NK-92 (cell line): ENCODE results near the gene ZNF628.
"Not testable (repeated sequence)": the region's sequence is repeated elsewhere in the genome, so short reads cannot be mapped to it uniquely, and the experiment has no call there.

Experiments used
- DNase-seq: peaks from one replicate; lab custom pipeline; 2025; ENCODE audit not compliant: unreplicated experiment; lab: John Stamatoyannopoulos, UW

Gene ZNF628

GRCh38 chr19:55476100-55476775 lies at the start of gene ZNF628:
Gene ZNF628, plus strand, starts transcription at chr19:55476617. Its CDS starts 3,294 bp downstream, at chr19:55479911.
- peak; percentile 71 for DNase-seq

DNA sequence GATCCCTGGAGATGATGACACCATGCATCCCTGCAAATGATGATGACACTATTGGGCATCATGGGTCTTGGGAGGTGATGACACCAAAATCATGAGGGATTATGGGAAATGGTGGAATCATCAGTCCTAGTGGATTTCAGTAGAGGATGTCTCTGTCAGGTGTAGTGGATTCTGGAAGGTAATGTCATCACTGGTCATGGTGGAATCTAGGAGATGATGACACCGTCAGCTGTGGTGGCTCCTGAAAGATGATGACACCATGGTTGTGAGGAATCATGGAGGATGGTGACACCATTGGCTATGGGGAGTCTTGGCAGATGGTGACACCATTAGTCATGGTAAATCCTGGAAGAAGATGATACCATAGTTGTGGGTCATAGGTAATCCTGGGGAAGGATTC lies 45.2 kb upstream of the ZNF628 start:
- no peak for DNase-seq

DNA sequence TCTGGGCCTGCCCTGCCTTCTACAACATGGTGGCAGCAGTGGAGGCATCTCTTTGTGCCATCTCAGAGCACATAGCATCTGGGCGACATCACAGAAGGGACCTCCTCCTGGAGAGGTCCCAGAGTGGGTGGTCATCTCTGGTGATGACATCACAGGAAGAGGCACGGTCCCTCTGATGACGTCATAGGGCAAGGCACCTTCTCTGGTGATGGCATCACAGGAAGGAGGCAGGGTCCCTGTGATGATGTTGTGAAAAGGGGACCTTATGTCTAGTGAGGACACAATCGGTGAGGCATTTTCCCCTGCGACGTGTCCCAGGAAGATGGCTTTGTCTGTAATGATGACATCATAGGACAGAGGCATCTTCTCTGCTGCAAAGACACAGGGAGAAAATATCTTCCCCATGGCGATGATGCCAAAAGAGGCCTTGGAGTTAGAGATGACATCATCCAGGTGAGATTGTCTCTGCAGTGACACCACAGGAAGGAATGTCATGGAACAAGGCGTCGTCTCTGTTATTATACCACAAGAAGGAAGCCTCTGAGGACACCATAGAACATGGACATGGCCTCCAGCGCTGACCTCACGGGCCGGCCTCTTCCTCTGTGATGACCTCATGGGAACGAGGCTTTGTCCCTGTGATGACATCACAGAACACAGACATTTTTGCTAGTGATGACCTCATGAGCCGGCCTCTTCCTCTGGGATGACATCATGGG lies 44.0 kb upstream of the ZNF628 start:
- DNase-seq: no peak

DNA sequence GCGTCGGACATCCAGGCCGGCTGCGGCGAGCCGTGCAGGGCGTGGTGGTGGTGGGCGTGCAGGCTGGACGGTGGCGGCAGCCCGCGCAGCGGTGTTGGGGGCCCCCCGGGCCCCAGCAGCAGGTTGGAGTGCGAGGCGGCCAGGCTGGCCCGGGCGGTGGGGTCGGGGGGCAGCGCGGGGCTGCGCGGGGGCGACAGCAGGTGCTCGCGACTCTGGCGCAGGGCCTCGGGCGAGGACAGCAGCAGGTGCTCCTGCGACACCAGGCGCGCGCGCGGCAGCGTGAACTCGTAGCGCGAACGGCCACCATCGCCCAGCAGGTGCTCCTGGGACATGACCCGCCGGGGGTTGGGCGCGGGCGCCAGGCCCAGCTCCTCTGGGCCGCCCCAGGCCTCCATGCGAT lies 43.1 kb upstream of the ZNF628 start:
- no peak for DNase-seq

- no peak for DNase-seq
Measured at GRCh38 chr19:55434356-55434919, 42.0 kb upstream of the ZNF628 start.

GRCh38 chr19:55435020-55435419 lies 41.4 kb upstream of the ZNF628 start:
- DNase-seq: no peak

- no peak for DNase-seq
Measured at GRCh38 chr19:55436847-55437246, 39.6 kb upstream of the ZNF628 start.

DNA sequence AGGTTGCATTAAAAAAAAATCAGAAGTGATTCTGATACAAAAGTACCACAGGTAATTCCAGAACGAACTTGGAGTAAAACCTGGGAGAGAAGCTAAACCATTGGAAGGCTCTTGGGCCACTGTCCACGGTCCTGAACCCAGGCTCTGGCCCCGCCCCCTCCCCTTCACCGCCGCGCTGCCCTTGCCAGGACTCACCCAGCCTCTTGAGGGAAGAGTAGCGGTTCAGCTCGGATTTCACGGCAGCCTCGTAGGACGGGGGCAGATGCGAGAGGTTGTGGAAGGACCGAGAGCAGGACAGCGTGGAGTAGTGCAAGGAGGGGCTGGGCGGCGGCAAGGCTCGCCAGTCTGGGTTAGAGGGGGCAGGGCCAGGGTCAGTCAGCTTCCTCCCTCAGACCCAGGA lies 39.0 kb upstream of the ZNF628 start:
- no peak for DNase-seq

GRCh38 chr19:55439052-55439451 lies 37.4 kb upstream of the ZNF628 start:
- no peak for DNase-seq

DNA sequence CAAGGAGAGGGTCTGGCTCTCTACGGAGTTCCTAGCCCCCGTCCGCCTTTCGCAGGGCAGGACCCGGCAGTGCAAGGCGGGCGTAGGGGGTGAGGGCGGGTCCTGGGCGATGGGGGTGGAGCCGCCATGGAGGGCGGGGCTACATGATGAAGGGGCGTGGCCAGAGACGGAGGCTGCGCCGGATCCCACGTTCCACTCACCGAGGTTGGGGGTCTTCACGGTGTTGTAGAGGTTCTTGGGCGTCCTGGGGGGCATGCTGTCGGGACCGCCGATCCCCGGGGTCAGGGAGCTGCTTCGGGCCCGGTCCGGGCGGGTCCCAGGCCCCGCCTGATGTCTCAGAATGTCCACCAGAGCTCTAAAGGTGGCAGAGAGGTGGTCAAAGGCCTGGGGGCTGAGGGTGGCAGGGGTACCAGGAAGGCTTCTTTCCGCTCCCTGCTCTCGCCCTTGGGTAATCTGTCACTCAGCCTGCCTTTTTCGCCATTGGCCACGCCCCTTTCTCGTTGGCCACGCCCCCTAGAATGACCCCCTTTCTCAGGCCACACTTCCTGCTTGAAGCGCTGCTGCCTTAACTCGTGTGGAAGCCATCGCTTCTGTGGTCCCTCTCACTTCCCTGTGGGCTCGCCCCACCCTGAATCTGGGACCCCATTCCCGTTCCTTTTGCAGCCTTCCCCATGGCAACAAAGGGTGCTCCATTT lies 35.9 kb upstream of the ZNF628 start:
- DNase-seq: no peak

GRCh38 chr19:55441319-55441691 lies 35.1 kb upstream of the ZNF628 start:
- DNase-seq: no peak

DNA sequence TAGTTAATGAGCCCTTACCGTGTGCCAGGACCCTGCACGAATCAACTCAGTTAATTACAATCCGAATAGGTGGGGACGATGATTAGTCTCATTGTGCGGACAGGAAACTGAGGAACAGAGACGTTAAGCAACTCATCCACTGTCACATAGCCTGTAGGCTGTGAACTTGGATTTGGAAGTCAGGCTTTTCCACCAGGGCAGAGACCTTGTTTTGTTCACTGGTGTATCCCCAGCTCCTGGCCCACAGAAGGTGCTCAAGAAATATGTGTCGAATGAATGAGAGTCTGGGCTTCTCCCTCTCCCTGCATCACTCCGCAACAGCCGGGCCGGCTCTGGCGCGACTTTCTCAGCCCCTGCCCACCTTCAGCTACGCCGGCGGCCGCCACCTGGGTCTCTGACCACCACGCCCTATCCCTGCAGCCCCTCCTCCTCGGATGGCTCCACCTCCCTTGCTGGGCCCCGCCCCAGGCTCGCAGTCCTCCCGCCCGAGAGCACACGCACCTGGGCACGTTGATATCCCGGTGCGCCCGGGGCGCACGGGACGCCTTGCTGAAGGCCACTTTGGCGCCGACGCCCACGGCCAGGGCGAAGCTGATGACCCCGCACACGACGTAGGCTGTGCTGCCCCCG lies 34.6 kb upstream of the ZNF628 start:
- DNase-seq: no peak

GRCh38 chr19:55442372-55442961 lies 34.0 kb upstream of the ZNF628 start:
- no peak for DNase-seq

DNA sequence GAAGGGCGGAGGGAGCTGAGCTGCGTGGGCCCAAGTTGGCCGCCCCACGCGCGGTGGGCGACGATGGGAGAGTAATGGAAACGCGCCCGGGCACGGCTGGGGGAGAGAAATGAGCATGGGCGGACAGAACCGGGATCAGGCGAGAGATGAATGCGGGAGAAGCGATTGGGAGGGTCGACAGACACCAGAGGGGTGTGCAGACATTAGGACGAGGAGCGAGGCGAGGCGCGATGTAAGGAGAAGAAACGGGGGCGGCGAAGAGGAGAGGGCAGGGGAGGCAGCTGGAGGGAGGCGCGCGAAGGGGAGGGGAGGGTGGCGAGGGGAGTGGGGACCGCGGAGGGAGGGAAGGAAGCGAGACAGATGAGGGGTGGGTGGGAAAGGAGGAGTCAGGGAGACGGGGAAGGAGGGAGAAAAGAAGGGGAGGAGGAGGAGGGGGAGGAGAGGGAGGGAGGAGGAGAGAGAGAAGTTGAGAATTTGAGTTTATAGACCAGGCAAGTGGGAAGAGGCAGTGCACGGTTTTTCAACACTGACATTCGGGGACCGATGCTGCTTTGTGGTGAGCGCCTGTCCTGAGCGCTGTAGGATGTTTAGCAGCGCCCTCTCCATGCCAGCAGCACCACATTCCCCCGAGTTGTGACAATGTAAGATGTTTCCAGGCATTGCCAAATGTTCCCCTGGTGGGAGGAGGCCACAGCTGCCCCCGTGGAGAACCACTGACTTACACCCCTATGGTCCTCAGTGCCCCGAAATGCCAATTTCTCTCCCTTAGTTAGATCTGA lies 33.2 kb upstream of the ZNF628 start, which contains the start of gene SHISA7:
Gene SHISA7, minus strand, starts transcription at position 256 of the 779 bp plus-strand sequence. CDS start 437 bp downstream, outside the sequence.
- DNase-seq: no peak

GRCh38 chr19:55443824-55444480 lies 32.5 kb upstream of the ZNF628 start:
- no peak for DNase-seq

- DNase-seq: no peak
Measured at GRCh38 chr19:55444646-55445045, 31.8 kb upstream of the ZNF628 start.

DNA sequence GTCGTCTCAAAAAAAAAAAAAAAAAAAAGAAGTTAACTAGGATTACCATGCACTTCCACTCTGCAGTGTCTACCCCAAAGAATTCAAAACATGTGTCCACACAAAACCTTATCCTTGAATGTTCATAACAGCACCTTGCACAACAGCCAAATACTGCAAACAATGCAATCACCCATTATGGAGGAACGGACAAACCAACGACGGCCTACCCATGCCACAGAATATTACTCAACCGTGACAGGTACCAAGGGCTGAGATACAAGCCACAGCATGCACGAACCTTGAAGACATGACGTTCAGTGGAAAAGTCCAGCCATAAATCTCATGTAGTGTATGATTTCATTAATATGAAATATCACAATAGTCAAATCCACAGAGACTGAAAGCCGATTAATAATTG lies 30.4 kb upstream of the ZNF628 start:
- DNase-seq: no peak

GRCh38 chr19:55447421-55448174 lies 28.8 kb upstream of the ZNF628 start:
- no peak for DNase-seq

GRCh38 chr19:55448175-55448490 lies 28.3 kb upstream of the ZNF628 start:
- DNase-seq: not testable (repeated sequence)
